Measurements from ENCODE around the gene MED16. TPM values are rescaled to one million over a fixed set of nuclear protein-coding genes. Genes with fewer than 3 reads are reported as not detected.

Gene MED16, protein sequence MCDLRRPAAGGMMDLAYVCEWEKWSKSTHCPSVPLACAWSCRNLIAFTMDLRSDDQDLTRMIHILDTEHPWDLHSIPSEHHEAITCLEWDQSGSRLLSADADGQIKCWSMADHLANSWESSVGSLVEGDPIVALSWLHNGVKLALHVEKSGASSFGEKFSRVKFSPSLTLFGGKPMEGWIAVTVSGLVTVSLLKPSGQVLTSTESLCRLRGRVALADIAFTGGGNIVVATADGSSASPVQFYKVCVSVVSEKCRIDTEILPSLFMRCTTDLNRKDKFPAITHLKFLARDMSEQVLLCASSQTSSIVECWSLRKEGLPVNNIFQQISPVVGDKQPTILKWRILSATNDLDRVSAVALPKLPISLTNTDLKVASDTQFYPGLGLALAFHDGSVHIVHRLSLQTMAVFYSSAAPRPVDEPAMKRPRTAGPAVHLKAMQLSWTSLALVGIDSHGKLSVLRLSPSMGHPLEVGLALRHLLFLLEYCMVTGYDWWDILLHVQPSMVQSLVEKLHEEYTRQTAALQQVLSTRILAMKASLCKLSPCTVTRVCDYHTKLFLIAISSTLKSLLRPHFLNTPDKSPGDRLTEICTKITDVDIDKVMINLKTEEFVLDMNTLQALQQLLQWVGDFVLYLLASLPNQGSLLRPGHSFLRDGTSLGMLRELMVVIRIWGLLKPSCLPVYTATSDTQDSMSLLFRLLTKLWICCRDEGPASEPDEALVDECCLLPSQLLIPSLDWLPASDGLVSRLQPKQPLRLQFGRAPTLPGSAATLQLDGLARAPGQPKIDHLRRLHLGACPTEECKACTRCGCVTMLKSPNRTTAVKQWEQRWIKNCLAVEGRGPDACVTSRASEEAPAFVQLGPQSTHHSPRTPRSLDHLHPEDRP
- 10 to 100 TPM; 38.8 to 41.4 (median 39.0) TPM for polyA plus RNA-seq

DNA sequence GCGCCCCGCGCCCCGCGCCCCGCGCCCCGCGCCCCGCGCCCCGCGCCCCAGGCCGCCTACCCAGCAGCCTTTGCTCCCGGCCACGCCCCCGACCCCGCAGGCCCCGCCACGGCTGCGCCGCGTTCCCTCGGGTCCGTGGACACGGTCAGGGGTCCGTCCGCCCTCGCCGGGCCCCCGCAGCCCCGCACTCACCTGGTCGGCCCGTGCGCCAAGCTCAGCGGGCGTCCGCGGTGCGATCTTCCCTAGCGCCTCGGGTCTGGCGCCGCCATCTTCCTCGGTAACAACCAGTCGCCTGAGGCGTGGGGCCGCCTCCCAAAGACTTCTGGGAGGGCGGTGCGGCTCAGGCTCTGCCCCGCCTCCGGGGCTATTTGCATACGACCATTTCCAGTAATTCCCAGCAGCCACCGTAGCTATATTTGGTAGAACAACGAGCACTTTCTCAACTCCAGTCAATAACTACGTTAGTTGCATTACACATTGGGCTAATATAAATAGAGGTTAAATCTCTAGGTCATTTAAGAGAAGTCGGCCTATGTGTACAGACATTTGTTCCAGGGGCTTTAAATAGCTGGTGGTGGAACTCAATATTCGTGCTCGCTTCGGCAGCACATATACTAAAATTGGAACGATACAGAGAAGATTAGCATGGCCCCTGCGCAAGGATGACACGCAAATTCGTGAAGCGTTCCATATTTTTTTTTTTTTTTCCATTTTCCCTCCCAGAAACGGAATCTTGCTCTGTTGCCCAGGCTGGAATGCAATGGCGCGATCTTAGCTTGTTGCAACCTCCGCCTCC, at the start of gene MED16, which contains the start of gene RNU6-9:
TSS of gene MED16 (minus strand) at position 294 of the 796 bp plus-strand sequence. CDS start 2,056 bp downstream, outside the sequence.
TSS of gene RNU6-9 (plus strand) at position 591 of the 796 bp plus-strand sequence.
- peak within 1 kb of the TSS; percentile 29 for H3K27ac ChIP-seq (ENCODE audit: low read depth, low read length)
- WGBS, 3 donors = 1 to 2% (median 1%) methylated on average over 47 to 69 of the region's 69 CpGs

DNA sequence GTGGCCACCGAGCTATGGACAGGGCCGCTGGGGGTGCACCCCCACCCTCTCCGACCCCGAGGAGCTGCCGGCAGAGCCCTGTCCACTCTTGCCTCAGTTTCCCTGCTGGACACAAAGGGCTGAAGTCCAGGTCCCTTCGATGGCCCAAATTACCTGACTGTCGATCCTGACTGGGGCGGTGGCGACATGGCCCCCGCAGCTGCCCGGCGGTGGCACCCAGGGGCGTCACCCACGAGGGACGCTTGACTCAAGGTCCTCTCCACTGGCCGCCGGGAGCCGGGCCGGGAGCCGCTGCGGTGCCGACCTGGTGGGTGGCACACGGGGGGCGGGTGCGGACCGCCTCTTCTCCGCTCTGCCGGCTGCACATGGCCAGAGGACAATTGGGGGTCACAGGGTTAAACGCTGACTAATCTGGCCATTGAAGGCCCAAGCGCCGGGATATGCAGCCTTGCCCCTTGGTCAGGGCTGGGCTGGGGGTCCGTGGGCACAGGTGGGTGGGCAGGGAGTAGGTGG, 49.2 kb upstream of the MED16 start:
- H3K27ac ChIP-seq (ENCODE audit: low read depth, low read length) = no peak overlapping the region
- 90 to 94% (median 92%) methylated on average over 26 to 32 of the region's 32 CpGs for WGBS, 3 donors

DNA sequence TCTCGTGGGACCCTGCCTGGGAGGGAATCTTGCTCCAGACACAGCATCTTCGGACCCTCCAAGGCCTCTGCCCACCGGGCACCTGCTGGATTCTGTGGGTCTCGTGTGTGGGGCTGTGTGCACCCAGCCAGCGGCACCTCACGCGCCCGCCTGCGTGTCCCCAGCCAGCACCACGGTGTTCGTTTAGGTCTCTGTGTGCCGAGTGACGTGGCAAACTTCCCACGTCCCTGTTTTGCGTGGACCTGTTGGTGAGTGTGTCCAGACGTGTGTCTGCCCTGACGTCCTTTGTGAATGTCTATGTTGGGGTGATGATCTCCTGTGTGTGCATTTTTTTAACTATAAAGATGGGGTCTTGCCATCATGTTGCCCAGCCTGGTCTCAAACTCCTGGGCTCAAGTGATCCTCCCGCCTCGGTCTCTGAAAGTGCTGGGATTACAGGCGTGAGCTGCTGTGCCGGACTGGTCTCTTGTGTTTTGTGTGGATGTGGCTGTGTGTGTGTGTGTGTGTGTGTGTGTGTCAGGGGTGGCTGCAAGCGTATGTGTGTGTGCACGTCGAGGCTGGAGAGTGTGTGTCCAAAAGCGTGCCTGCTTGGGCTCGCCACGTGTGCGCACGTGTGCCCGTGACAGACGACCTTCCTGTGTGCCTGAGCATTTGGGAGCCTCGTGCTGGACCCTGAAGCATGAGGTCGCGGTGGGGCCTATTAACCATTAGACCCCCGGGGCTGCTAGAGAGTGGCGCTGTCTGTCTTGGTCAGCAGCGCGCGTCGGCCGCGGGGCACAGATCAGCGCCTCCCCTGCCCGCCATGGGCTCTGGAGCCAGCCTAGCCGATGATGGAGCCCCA, 48.5 kb upstream of the MED16 start:
- WGBS, 3 donors = 57 to 83% (median 78%) methylated on average over 41 to 45 of the region's 45 CpGs
- H3K27ac ChIP-seq (ENCODE audit: low read depth, low read length) = no peak overlapping the region

DNA sequence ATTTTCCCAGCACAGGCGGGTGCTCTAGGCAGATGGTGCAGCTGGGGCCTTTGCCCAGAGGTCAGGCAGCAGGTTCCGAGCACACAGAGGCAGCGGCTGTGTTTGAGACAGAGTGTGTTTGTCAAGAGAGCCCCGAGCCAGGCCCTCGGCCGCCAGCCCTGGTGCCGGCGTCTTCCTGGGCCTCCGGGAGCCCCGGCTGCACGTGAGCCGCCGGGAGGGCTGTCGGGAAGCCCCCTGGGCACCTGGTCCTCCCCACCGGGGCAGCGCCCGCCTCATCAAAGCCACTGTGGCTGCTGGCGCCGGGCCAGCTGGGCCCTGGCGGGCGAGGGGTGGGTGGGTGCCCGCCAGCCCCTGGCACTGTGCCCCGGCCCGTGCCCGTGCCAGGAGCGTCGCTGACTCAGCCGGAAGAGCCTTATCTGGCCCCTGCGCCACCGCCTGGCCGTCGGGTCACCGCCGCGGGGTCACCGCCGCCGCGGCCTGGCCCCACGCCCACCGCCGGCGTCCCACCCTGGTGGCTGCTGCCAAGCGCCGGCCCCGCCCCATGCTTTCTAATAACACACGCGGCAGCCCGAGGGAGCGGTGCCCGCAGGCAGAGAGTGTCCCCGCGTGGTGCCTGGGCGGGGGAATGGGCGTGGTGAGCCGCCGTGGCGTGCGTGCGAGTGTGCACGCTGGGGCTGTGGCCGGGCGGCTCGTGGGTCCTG, 47.8 kb upstream of the MED16 start:
- H3K27ac ChIP-seq (ENCODE audit: low read depth, low read length) = peak overlapping the region; percentile 68
- 2 to 36% (median 33%) methylated on average over 44 to 64 of the region's 64 CpGs for WGBS, 3 donors

DNA sequence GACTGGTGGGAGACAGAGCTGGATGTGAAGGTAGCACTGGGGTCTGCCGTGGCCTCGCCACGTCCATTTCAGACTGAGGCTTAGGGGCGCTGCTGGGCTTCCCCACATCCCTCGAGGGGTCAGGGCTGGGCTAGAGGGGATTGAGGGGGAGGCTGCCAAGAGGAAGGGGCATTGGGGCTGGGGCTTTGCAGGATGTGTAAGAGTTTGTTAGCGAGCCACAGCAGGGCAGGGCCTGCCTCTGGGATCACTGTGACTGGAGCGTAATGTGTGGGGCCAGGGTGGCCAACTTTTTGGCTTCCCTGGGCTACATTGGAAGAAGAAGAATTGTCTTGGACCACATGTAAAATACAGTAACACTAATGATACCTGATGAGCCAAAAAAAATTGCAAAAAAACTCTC, 46.9 kb upstream of the MED16 start:
- H3K27ac ChIP-seq (ENCODE audit: low read depth, low read length) = no peak overlapping the region
- 95 to 98% (median 97%) methylated on average over 7 of the region's 7 CpGs for WGBS, 3 donors

DNA sequence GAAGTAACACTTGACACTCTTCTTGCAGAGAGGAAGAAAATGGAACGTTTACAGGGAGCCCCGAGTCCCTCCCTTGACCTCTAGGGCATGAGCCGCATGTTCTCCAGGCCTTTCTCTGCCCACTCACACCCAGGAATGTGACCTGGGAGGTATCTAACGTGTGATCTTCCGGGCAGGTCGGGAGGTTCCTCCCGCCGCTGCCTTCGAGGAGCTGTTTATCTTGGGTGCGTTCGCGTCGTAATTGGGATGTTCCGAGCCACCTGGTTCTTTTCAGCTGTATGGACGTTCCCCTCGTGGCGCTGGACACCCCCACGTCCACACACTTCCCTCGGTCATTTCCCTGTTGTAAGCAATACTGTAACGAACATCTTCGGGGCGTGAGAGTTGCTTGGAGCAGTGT, 46.5 kb upstream of the MED16 start:
- 84 to 92% (median 89%) methylated on average over 22 of the region's 22 CpGs for WGBS, 3 donors
- no peak overlapping the region for H3K27ac ChIP-seq (ENCODE audit: low read depth, low read length)

DNA sequence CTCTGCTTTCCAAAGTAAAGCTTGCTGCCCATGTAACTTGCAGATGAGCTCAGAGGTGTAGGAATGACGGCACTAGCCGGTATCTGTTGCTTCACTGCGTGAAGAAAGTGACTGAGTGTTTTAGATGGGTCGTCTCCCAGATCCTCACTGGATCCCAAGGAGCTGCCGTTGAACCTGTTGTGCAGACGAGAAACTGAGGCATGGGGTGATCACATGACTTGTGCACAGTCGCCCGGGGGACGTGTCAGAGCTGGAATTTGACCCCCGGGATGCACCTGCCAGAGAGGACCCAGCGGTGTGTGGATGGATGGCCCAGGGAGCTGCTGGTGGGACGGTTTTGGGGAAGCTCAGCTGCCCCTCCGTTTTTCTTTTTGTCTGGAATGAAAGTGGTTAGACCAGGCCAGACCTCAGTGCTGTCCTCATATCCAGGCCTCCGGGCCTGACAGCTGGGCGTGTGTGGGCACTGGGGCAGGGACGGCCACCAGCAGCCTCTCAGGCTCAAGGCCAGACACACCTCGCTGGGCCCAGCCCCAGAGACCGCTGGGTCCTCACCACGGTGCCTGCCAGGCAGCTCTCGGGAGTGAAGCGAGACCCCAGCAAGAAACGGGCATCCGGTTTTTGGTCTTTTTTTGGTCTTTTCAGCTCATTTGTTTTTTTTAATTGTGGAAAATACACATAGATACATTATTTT, 45.4 kb upstream of the MED16 start:
- 63 to 95% (median 92%) methylated on average over 23 of the region's 23 CpGs for WGBS, 3 donors
- no peak overlapping the region for H3K27ac ChIP-seq (ENCODE audit: low read depth, low read length)

DNA sequence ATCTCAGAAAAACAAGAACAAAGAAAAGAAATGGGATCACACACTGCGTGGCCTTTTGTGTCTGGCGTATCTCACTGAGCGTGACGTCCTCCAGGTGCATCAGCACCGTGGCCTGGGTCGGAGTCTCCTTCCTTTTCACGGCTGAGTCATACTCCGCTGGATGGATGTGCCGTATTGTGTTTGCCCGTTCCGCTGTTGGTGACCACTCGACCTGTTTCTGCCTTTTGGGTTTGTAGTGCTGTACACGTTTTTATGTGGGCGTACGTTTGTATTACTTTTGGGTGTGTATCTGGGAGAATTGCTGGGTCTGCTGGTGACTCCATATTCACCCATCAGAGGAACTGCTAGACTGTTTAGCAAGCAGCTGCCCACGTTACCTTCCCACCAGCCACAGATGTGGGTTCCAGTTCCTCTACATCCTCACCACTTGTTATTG, 44.3 kb upstream of the MED16 start:
- whole genome bisulfite sequencing, 3 donors = 86 to 91% (median 87%) methylated on average over 16 of the region's 16 CpGs
- no peak overlapping the region for H3K27ac ChIP-seq (ENCODE audit: low read depth, low read length)

DNA sequence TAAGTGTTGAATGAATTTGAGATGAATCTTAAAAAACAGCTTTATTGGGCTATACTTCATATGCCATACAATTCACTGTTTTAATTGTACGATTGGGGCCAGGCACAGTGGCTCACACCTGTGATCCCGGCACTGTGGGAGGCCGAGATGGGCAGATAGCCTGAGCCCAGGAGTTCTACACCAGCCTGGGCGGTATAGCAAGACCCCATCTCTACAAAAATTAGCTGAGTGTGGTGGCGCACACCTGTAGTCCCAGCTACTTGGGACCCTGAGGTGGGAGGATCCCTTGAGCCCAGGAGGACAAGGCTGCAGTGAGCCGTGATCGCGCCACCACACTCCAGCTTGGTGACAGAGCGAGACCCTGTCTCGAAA, 43.2 kb upstream of the MED16 start:
- WGBS, 3 donors = 96 to 99% (median 98%) methylated on average over 10 of the region's 10 CpGs
- H3K27ac ChIP-seq (ENCODE audit: low read depth, low read length) = no peak overlapping the region

DNA sequence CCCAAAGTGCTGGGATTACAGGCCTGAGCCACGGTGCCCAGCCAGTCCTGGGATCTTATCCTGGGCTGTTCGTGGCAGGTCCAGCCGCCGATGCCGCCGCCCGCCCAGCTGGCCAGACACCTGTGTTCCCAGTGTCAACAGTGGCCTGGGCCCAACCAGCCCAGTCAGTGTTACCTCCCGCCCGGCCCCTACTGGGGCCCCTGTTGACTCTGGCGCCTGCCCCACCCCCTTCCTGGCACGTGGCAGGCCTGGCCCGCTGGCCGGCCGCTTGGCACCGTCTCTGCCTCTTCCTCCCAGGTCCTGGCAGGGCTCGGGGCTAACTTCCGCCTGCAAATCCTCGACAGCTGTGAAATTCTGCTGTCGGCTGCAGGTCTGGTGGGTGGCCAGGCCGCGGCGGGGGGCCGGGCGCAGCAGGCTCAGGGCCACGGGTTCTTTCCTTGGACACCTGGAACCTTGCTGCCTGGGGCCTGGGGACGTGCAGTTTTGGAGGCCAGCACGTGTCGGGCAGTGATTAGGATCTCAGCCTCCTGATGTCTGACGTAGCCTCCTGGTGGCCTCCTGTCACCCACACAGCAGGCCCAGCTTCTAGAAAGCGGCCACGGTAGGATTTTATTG, 42.0 kb upstream of the MED16 start:
- H3K27ac ChIP-seq (ENCODE audit: low read depth, low read length) = no peak overlapping the region
- 9 to 29% (median 20%) methylated on average over 31 of the region's 31 CpGs for WGBS, 3 donors

DNA sequence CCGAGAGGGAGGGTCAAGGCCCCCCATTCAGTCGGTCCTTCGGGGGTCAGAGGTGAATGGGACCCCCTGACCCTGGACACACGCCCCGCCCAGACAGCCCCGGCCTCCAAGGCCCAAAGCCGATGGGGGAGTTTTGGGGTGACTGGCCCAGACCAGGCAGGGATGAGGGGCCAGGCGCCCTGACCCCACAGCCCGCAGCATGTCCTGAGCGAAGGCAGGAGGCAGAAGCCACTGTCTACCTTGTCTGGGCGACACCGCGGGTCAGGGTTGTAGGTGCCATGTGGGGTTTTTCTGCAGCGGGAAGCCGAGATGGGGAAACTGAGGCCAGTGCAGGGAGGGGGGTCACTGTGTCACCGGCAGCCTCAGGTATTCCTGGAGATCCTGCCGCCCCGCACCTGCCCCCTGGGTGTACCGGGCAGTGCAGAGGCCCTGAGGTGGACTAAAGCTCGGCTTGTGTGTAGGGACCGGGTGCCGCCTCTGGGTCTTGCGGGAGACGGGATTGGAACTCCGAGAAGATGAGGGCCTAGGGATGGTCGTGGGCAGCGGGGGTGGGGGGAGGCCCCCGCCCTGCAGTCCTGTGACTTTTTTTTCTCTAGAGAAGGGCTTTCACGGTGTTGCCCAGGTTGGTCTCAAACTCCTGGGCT, 41.3 kb upstream of the MED16 start:
- H3K27ac ChIP-seq (ENCODE audit: low read depth, low read length) = no peak overlapping the region
- 52 to 82% (median 81%) methylated on average over 27 to 29 of the region's 29 CpGs for WGBS, 3 donors

DNA sequence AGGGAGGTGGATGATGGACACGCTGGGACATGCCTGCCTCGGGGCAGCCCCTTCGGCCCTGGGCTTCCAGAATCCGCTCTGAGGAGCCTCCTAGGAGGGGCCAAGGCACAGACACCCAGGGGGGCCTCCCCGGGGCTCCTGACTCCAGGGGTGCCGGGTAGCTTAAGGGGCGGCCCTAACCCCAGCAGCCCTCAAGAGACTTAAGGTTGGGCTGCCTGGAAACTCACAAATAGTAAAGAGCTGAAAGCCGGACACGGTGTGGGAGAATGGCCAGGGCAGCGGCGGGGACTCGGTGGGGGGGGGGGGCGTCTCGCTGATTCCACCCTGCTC, 40.5 kb upstream of the MED16 start:
- no peak overlapping the region for H3K27ac ChIP-seq (ENCODE audit: low read depth, low read length)
- 48 to 59% (median 51%) methylated on average over 13 to 14 of the region's 14 CpGs for WGBS, 3 donors

DNA sequence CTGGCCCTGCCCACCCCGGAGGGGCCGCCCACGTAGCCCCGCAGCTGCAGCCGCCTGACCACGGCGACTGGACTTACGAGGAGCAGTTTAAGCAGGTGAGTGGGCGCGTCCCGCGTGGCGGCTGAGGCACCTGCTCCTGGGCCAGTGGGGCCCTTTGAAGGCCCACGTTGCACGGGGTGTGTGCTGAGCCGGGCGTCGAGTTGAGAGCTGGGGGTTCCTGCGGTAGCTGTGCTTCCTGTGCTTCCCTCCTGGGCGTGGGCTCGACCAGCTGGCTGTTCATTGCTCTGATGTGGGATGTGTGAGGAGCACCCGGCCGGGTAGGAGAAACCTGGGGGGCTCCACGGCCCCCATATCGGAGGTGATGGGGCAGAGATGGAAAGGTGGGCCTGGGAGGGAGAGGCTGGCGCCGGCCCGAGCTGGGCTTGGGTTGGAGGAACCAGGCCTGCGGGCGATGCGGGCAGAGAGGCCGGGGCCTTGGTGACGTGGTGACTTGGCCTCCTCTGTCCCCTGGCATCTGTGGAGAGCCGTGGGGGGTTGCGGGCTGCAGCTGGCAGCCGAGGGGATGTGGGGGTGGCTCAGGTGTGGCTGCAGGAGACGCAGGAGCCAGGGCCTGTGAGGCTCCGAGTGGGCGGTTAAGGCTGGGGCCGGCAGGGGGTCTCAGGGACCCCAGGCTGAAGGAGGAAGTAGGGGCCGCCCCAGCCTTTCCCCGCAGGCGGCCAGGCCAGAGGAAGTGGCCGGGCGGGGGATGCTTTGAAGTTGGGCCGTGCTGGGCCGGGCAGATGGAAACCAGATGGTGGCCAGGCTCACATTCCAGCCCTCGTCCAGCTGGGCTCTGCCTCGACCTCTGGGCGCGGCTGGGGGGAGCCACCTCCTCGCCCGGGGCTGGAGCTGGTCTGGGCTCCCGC, 39.9 kb upstream of the MED16 start:
- 22 to 44% (median 30%) methylated on average over 40 to 54 of the region's 54 CpGs for WGBS, 3 donors
- no peak overlapping the region for H3K27ac ChIP-seq (ENCODE audit: low read depth, low read length)

DNA sequence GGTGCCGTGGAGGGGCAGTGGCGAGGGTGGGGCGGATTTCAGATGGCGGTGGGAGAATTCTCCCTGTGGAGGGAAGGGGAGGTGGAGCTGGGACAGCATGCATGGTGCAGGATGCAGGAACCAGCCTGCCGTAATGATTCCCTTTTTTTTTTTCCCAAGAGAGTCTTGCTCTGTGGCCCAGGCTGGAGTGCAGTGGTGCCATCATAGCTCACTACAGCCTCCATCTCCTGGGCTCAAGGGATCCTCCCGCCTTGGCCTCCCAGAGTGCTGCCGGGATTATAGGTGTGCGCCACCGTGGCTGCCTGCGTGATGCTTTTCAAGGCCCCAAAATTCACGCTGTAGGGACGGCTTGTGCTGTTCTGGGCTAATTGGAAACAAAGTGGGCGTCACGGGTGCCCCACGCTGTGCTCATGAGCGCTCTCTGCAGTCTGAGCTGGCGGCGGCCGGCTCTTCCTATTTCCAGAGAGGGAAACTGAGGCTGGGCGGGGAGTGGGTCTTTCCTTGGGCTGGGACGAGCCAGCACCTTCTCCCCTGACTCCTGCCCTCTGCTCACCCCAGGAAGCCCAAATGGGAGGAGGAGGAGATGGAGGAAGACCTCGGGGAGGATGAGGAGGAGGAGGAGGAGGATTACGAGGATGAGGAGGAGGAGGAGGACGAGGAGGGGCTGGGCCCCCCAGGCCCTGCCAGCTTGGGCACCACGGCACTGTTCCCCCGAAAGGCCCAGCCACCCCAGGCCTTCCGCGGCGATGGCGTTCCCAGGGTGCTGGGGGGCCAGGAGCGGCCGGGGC, 39.1 kb upstream of the MED16 start:
- H3K27ac ChIP-seq (ENCODE audit: low read depth, low read length) = no peak overlapping the region
- WGBS, 3 donors = 81 to 88% (median 86%) methylated on average over 26 to 32 of the region's 32 CpGs
